SK-N-SH (cell line): ENCODE results near the gene ITM2B. TPM values are rescaled to one million over a fixed set of nuclear protein-coding genes. Genes with fewer than 3 reads are reported as not detected.

Experiments used
- CTCF ChIA-PET: fragments of 300-600, 350-600 bp; formaldehyde crosslinking; extraction: SDS; loops from one replicate; lab custom pipeline; 2021; lab: Yijun Ruan, JAX
- POLR2A ChIA-PET: fragments of 350-600 bp; sonication (Branson Sonifier 250); formaldehyde crosslinking; extraction: SDS; loops from one replicate; lab custom pipeline; 2020; ENCODE audit warnings: antibody characterized with exemption, inconsistent platforms; lab: Yijun Ruan, JAX
- DNase-seq: peaks from one replicate; pipeline ENCODE4 v3.0.0; 2012
- H2AFZ ChIP-seq: fragments of 200-600 bp; sonication (generic); 2 replicates; pipeline ENCODE4 v1.8.1; 2016; ENCODE audit warnings: antibody characterized with exemption, mild to moderate bottlenecking, low read depth
- H3F3A ChIP-seq: fragments of 200-600 bp; sonication (generic); replicated peaks from 2 replicates; pipeline ENCODE3; 2016; ENCODE audit warnings: antibody characterized with exemption, mild to moderate bottlenecking; ENCODE audit not compliant: insufficient read depth
- H3K27ac ChIP-seq, 2 experiments: fragments of 200-500 bp in 1 of 2; fragments of 200-600 bp in 1 of 2; sonication (Bioruptor generic) in 1 of 2; sonication (generic), shearing (Covaris generic) in 1 of 2; 2 replicates each; pipeline versions ENCODE4 v1.5.1 to v1.6.1; 2014 to 2016; ENCODE audit warnings: low read depth in 2 of 2, inconsistent platforms in 1 of 2, low read length in 1 of 2, mild to moderate bottlenecking in 1 of 2, mixed read lengths in 1 of 2
- H3K27me3 ChIP-seq: fragments of 200-600 bp; sonication (generic), shearing (Covaris generic); 2 replicates; pipeline ENCODE4 v1.6.1; 2016; ENCODE audit warnings: mixed run types; ENCODE audit not compliant: insufficient read depth
- H3K36me3 ChIP-seq, 2 experiments: fragments of 200-500 bp in 1 of 2; fragments of 200-600 bp in 1 of 2; sonication (Bioruptor generic) in 1 of 2; sonication (generic) in 1 of 2; replicated peaks in 1 of 2; 2 replicates each; pipeline versions ENCODE3 to v1.5.1; 2014 to 2016; ENCODE audit warnings: low read length in 1 of 2, mild to moderate bottlenecking in 1 of 2; ENCODE audit not compliant: insufficient read depth in 2 of 2, control insufficient read depth in 1 of 2
- H3K4me1 ChIP-seq, 2 experiments: fragments of 200-500 bp in 1 of 2; fragments of 200-600 bp in 1 of 2; sonication (Bioruptor generic) in 1 of 2; sonication (generic), shearing (Covaris generic) in 1 of 2; 2 replicates each; pipeline versions ENCODE4 v1.5.1 to v1.6.1; 2014 to 2016; ENCODE audit warnings: low read depth in 1 of 2, low read length in 1 of 2, mixed run types in 1 of 2; ENCODE audit not compliant: insufficient read depth in 2 of 2, control insufficient read depth in 1 of 2
- H3K4me2 ChIP-seq: fragments of 200-600 bp; sonication (generic), shearing (Covaris generic); 2 replicates; pipeline ENCODE4 v1.6.1; 2017; ENCODE audit warnings: mixed run types
- H3K4me3 ChIP-seq, 2 experiments: fragments of 200-500 bp in 1 of 2; fragments of 200-600 bp in 1 of 2; sonication (Bioruptor generic) in 1 of 2; sonication (generic), shearing (Covaris generic) in 1 of 2; 2 replicates each; pipeline versions ENCODE4 v1.5.1 to v1.8.1; 2014 to 2016; ENCODE audit warnings: low read depth in 2 of 2, inconsistent platforms in 1 of 2, low read length in 1 of 2, mild to moderate bottlenecking in 1 of 2, mixed read lengths in 1 of 2, moderate library complexity in 1 of 2
- H3K79me2 ChIP-seq: fragments of 200-600 bp; sonication (generic); 2 replicates; pipeline ENCODE4 v1.8.1; 2017; ENCODE audit warnings: mild to moderate bottlenecking; ENCODE audit not compliant: insufficient read depth
- H3K9ac ChIP-seq: fragments of 200-600 bp; sonication (generic); 2 replicates; pipeline ENCODE4 v1.6.1; 2017; ENCODE audit warnings: mixed run types
- H3K9me2 ChIP-seq: fragments of 200-600 bp; sonication (generic); 2 replicates; pipeline ENCODE4 v1.6.1; 2017; ENCODE audit warnings: mixed run types
- H3K9me3 ChIP-seq: fragments of 200-600 bp; sonication (generic); 2 replicates; pipeline ENCODE4 v1.6.1; 2017; ENCODE audit warnings: mixed run types, mild to moderate bottlenecking, moderate library complexity
- H4K20me1 ChIP-seq: fragments of 200-600 bp; sonication (generic); 2 replicates; pipeline ENCODE4 v1.6.1; 2017; ENCODE audit warnings: mild to moderate bottlenecking, mixed run types; ENCODE audit not compliant: insufficient read depth
- ELF1 ChIP-seq: IDR thresholded peaks from 2 replicates; pipeline ENCODE4 v1.4.0; 2012
- EZH2phosphoT487 ChIP-seq: fragments of 200-600 bp; sonication (generic); IDR thresholded peaks from 2 replicates; pipeline ENCODE4 v1.6.1; 2017; ENCODE audit warnings: low read depth, mixed run types, mild to moderate bottlenecking, antibody characterized with exemption, moderate library complexity, borderline replicate concordance
- FOXJ3 ChIP-seq: sonication (generic); formaldehyde crosslinking; IDR thresholded peaks from 2 replicates; pipeline ENCODE4 v1.5.1; 2020; ENCODE audit warnings: mild to moderate bottlenecking, missing genetic modification reagents
- GABPA ChIP-seq: IDR thresholded peaks from 2 replicates; pipeline ENCODE4 v1.4.0; 2012; ENCODE audit warnings: low read depth, mild to moderate bottlenecking
- GATA2 ChIP-seq: sonication (generic); formaldehyde crosslinking; IDR thresholded peaks from 2 replicates; pipeline ENCODE4 v1.5.0; 2020; ENCODE audit warnings: mild to moderate bottlenecking, missing genetic modification reagents
- MAX ChIP-seq: IDR thresholded peaks from 2 replicates; pipeline ENCODE4 v1.4.0; 2012; ENCODE audit warnings: low read depth
- MEF2A ChIP-seq: IDR thresholded peaks from 2 replicates; pipeline ENCODE4 v1.4.0; 2012; ENCODE audit warnings: low read depth, borderline replicate concordance
- MXI1 ChIP-seq: IDR thresholded peaks from 2 replicates; pipeline ENCODE4 v1.6.1; 2012; ENCODE audit warnings: mild to moderate bottlenecking, low read depth, low read length, improper control_type of control experiment
- NFIC ChIP-seq: IDR thresholded peaks from 2 replicates; pipeline ENCODE4 v1.4.0; 2012; ENCODE audit warnings: borderline replicate concordance
- NRF1 ChIP-seq: IDR thresholded peaks from 2 replicates; pipeline ENCODE4 v1.6.1; 2012; ENCODE audit warnings: low read depth, mild to moderate bottlenecking, low read length
- PBX3 ChIP-seq: IDR thresholded peaks from 2 replicates; pipeline ENCODE4; 2012
- RCOR1 ChIP-seq: fragments of 150-350 bp; IDR thresholded peaks from 2 replicates; pipeline ENCODE4 v1.6.1; 2017; ENCODE audit warnings: antibody characterized with exemption, low read length
- REST ChIP-seq: IDR thresholded peaks from 2 replicates; pipeline ENCODE4 v1.6.1; 2012; ENCODE audit warnings: mild to moderate bottlenecking, low read depth, low read length, moderate library complexity
- RXRA ChIP-seq: IDR thresholded peaks from 2 replicates; pipeline ENCODE4 v1.4.0; 2012; ENCODE audit warnings: low read depth, mild to moderate bottlenecking, borderline replicate concordance
- SIN3A ChIP-seq: IDR thresholded peaks from 2 replicates; pipeline ENCODE4 v1.6.1; 2012; ENCODE audit warnings: low read depth, mild to moderate bottlenecking, low read length, moderate library complexity, borderline replicate concordance
- SMC3 ChIP-seq: IDR thresholded peaks from 2 replicates; pipeline ENCODE4 v1.6.1; 2012; ENCODE audit warnings: low read depth, low read length, improper control_type of control experiment
- TAF1 ChIP-seq: IDR thresholded peaks from 2 replicates; pipeline ENCODE4 v1.6.1; 2012; ENCODE audit warnings: low read depth, mild to moderate bottlenecking, low read length, moderate library complexity, borderline replicate concordance
- TEAD4 ChIP-seq: IDR thresholded peaks from 2 replicates; pipeline ENCODE4 v1.4.0; 2012; ENCODE audit warnings: mild to moderate bottlenecking, borderline replicate concordance; ENCODE audit not compliant: insufficient read depth
- USF2 ChIP-seq: fragments of 150-350 bp; IDR thresholded peaks from 2 replicates; pipeline ENCODE4 v1.6.1; 2017; ENCODE audit warnings: antibody characterized with exemption, low read length, low read depth, borderline replicate concordance
- WGBS: methylation state at CpG from one replicate; pipeline ENCODE4 v1.1.6; 2017; ENCODE audit warnings: low lambda C conversion rate; 5-methylcytosine and 5-hydroxymethylcytosine counted together
- polyA plus RNA-seq, 3 experiments: library from polyadenylated mRNA; depleted of rRNA; stranded (reverse); fragments of >200 nt; gene quantifications; 2 replicates each; pipeline ENCODE4 v1.2.3, GENCODE V29; 2012

Gene ITM2B
- polyA plus RNA-seq, 1 of the 3 experiments (the other 2 are of a cell fraction), result 184 TPM

GRCh38 chr13:48316826-48317510 lies 84.0 kb downstream of the ITM2B start:
- peaks cover 58% of the 10 kb centered on the region for H3K79me2 ChIP-seq
- no peak for TF ChIP-seq RXRA
- no peak for TF ChIP-seq TAF1
- TF ChIP-seq REST, result no peak
- no peak for TF ChIP-seq ELF1
- TF ChIP-seq FOXJ3 (CRISPR knock-in tag), result no peak
- no peak for TF ChIP-seq RCOR1
- TF ChIP-seq MXI1, result no peak
- no peak for TF ChIP-seq EZH2phosphoT487
- no peak for TF ChIP-seq MEF2A
- no peak for TF ChIP-seq MAX
- POLR2A ChIA-PET, result no interaction called here
- no peaks in the 10 kb centered on the region for H3K9me2 ChIP-seq
- no peak overlapping the region for H3K27ac ChIP-seq
- H3K9ac ChIP-seq, result no peak overlapping the region
- no peak overlapping the region for H3K4me3 ChIP-seq
- no peaks in the 10 kb centered on the region for H4K20me1 ChIP-seq
- H3F3A ChIP-seq, result no peaks in the 10 kb centered on the region
- H3K4me2 ChIP-seq, result no peak overlapping the region
- H3K4me1 ChIP-seq, result no peaks in the 10 kb centered on the region
- no peak overlapping the region for H2AFZ ChIP-seq
- no peak for DNase-seq
- peaks cover 7% of the 10 kb centered on the region; the same call in 1 of the 2 replicates for H3K9me3 ChIP-seq
- H3K27me3 ChIP-seq, result no peaks in the 10 kb centered on the region
- CTCF ChIA-PET, result interaction anchor here (1.6 kb wide), 1 partner anchor 17 kb away, joined by 6 read pairs; no protein-coding TSS in a partner anchor
- peaks cover 15 to 24% of the 10 kb centered on the region in 2 experiments for H3K36me3 ChIP-seq
- WGBS, result 95% methylated on average over 38 of the region's 43 CpGs

- POLR2A ChIA-PET, result no interaction called here
- 92% methylated on average over 24 of the region's 41 CpGs for WGBS
- H3K4me2 ChIP-seq, result no peak overlapping the region
- TF ChIP-seq USF2, result no peak
- no peak for TF ChIP-seq SMC3
- no peak for TF ChIP-seq FOXJ3 (CRISPR knock-in tag)
- no peak for TF ChIP-seq MEF2A
- no peak for TF ChIP-seq GATA2 (CRISPR knock-in tag)
- no peak for TF ChIP-seq NFIC
- TF ChIP-seq SIN3A, result no peak
- TF ChIP-seq MAX, result no peak
- no peak for TF ChIP-seq PBX3
- no peak for TF ChIP-seq TEAD4
- no peak for TF ChIP-seq NRF1
- no peak for TF ChIP-seq GABPA
- TF ChIP-seq MXI1, result no peak
- no peak for TF ChIP-seq RXRA
These were observed 84.7 kb downstream of the ITM2B start for GRCh38 chr13:48317511-48318376.

More at GRCh38 chr13:48317511-48318376, 84.7 kb downstream of the ITM2B start:
- H3K79me2 ChIP-seq, result peaks cover 58% of the 10 kb centered on the region
- peaks cover 12 to 27% of the 10 kb centered on the region in 2 experiments for H3K36me3 ChIP-seq
- H3K27me3 ChIP-seq, result no peaks in the 10 kb centered on the region
- H3K4me1 ChIP-seq, result no peaks in the 10 kb centered on the region
- H3K9ac ChIP-seq, result no peak overlapping the region
- no peaks in the 10 kb centered on the region for H4K20me1 ChIP-seq
- H3F3A ChIP-seq, result no peaks in the 10 kb centered on the region
- CTCF ChIA-PET, result no interaction called here
- no peak for DNase-seq
- H3K27ac ChIP-seq, result no peak overlapping the region
- H3K4me3 ChIP-seq, result no peak overlapping the region
- no peak overlapping the region for H2AFZ ChIP-seq
- H3K9me3 ChIP-seq, result peaks cover 10% of the 10 kb centered on the region; the same call in 1 of the 2 replicates
- no peaks in the 10 kb centered on the region for H3K9me2 ChIP-seq
